Measurements from ENCODE around the gene BLOC1S3. TPM values are rescaled to one million over a fixed set of nuclear protein-coding genes. Genes with fewer than 3 reads are reported as not detected.

BLOC1S3 gene
- total RNA-seq, 1 experiment from 2014 or later = 11.9 TPM

DNA sequence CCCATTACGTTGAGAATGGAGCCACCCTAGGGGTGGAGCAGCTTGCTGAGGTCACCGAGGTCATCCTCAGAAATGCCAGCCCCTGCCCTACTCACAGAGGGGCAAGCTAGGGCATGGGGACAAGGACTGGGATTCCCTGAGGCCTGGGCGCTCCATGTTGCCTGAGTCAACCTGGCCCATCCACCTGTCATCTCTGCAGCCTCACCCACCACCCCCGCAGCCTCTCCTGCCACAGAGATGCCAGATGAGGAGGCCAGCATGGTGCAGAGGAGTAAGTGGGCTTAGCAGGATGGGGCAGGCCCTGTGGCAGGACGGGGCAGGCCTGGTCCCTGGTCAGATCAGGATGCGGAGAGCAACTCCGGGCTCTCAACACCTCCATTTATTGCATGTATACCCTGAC lies 27.3 kb upstream of the BLOC1S3 start:
- H3K27me3 ChIP-seq (ENCODE audit: low read length) = no peaks in the 10 kb centered on the region
- H3K9ac ChIP-seq (ENCODE audit: low read length) = no peak overlapping the region
- CTCF ChIA-PET = interaction anchor here (1.2 kb wide), 1 partner anchor 60 kb away, joined by 10 read pairs; no protein-coding TSS in a partner anchor
- no peaks in the 10 kb centered on the region for H3K36me3 ChIP-seq (ENCODE audit: low read depth, low read length)
- H4K20me1 ChIP-seq (ENCODE audit: low read length) = no peaks in the 10 kb centered on the region
- no peaks in the 10 kb centered on the region for H3K9me2 ChIP-seq (replicated peaks; ENCODE audit: low read length)
- no peak overlapping the region for H3K4me3 ChIP-seq (ENCODE audit: low read length)
- intact Hi-C loops (cut with micrococcal nuclease) = no loop called here
- no peaks in the 10 kb centered on the region for H3K9me3 ChIP-seq (ENCODE audit: low read length)
- H3K4me1 ChIP-seq (ENCODE audit: insufficient read depth, low read length) = peaks cover 9% of the 10 kb centered on the region; the same call in 1 of the 2 replicates
- H3K27ac ChIP-seq (ENCODE audit: low read length) = no peak overlapping the region
- ATAC-seq (peak; percentile 8; the same call in 1 of the 2 replicates), DNase-seq (no peak)
- no peak overlapping the region for H3K4me2 ChIP-seq (ENCODE audit: low read length)
- BruUV-seq (replicated peaks) = no TSS peak
- no peaks in the 10 kb centered on the region for H3F3A ChIP-seq (ENCODE audit: low read length, unreplicated experiment)
- POLR2A ChIA-PET (ENCODE audit: unreplicated experiment) = no interaction called here
- H3K79me2 ChIP-seq (ENCODE audit: low read length) = no peaks in the 10 kb centered on the region
- TF ChIP-seq EZH2phosphoT487 (IDR thresholded peaks at IDR 0.05; ENCODE audit: borderline replicate concordance, low read length) = no peak
- no peak for TF ChIP-seq EZH2 (IDR thresholded peaks at IDR 0.05; ENCODE audit: low read length, unreplicated experiment)
- TF ChIP-seq, protein P1, sequence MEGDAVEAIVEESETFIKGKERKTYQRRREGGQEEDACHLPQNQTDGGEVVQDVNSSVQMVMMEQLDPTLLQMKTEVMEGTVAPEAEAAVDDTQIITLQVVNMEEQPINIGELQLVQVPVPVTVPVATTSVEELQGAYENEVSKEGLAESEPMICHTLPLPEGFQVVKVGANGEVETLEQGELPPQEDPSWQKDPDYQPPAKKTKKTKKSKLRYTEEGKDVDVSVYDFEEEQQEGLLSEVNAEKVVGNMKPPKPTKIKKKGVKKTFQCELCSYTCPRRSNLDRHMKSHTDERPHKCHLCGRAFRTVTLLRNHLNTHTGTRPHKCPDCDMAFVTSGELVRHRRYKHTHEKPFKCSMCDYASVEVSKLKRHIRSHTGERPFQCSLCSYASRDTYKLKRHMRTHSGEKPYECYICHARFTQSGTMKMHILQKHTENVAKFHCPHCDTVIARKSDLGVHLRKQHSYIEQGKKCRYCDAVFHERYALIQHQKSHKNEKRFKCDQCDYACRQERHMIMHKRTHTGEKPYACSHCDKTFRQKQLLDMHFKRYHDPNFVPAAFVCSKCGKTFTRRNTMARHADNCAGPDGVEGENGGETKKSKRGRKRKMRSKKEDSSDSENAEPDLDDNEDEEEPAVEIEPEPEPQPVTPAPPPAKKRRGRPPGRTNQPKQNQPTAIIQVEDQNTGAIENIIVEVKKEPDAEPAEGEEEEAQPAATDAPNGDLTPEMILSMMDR (conservative IDR thresholded peaks at IDR 0.05; ENCODE audit: low read depth, low read length) = no peak
- no peak overlapping the region for H2AFZ ChIP-seq (ENCODE audit: low read length)

DNA sequence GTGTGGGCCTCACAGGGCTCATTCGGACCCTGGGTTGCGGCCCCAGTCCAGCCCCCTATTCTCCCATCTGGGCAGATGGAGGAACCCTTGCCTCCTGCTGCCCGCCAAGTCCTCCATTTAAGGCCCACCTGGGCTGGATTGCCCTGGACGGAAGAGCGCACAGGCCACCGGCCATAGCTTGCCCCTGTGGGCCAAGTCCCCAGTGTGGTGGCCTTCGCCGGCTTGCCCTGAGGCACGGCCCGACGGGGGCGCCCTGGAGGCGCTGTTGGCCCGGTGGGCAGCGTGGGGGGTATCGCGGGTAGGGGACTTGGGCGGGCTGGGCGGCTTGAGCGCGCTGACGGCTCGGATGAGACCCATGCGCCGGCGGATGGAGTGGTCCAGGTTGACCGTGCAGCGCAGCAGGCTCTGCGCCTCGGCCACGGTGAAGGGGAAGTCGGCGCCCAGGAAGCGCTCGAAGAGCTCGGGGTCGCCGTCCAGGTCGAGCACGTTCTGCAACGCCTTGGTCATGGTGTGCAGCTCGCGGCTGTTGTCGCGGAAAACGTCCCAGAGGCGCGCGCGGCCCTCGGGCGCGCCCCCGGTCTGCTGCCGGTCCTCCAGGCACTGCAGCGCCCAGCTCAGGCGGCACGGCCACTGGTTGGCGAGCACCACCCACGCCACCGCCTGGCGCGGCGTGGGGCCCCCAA lies 26.6 kb upstream of the BLOC1S3 start:
- H3K9me3 ChIP-seq (ENCODE audit: low read length) = no peaks in the 10 kb centered on the region
- POLR2A ChIA-PET (ENCODE audit: unreplicated experiment) = no interaction called here
- DNase-seq (no peak), ATAC-seq (no peak)
- no peaks in the 10 kb centered on the region for H3K79me2 ChIP-seq (ENCODE audit: low read length)
- CTCF ChIA-PET = no interaction called here
- H4K20me1 ChIP-seq (ENCODE audit: low read length) = no peaks in the 10 kb centered on the region
- no peaks in the 10 kb centered on the region for H3K27me3 ChIP-seq (ENCODE audit: low read length)
- intact Hi-C loops (cut with micrococcal nuclease) = no loop called here
- no peak overlapping the region for H2AFZ ChIP-seq (ENCODE audit: low read length)
- H3K4me1 ChIP-seq (ENCODE audit: insufficient read depth, low read length) = peaks cover 9% of the 10 kb centered on the region; the same call in 1 of the 2 replicates
- H3K9ac ChIP-seq (ENCODE audit: low read length) = no peak overlapping the region
- TF ChIP-seq EZH2 (IDR thresholded peaks at IDR 0.05; ENCODE audit: low read length, unreplicated experiment) (no peak), EZH2phosphoT487 (IDR thresholded peaks at IDR 0.05; ENCODE audit: borderline replicate concordance, low read length) (no peak)
- H3K9me2 ChIP-seq (replicated peaks; ENCODE audit: low read length) = no peaks in the 10 kb centered on the region
- H3K4me2 ChIP-seq (ENCODE audit: low read length) = no peak overlapping the region
- no peaks in the 10 kb centered on the region for H3K36me3 ChIP-seq (ENCODE audit: low read depth, low read length)
- H3K27ac ChIP-seq (ENCODE audit: low read length) = no peak overlapping the region
- H3F3A ChIP-seq (ENCODE audit: low read length, unreplicated experiment) = no peaks in the 10 kb centered on the region
- no TSS peak for BruUV-seq (replicated peaks)
- no peak overlapping the region for H3K4me3 ChIP-seq (ENCODE audit: low read length)

- ATAC-seq = no peak
- TF ChIP-seq, protein P1 (conservative IDR thresholded peaks at IDR 0.05; ENCODE audit: low read depth, low read length) = no peak
- H3K4me3 ChIP-seq (ENCODE audit: low read length) = no peak overlapping the region
Measured at GRCh38 chr19:45152504-45153338, 25.9 kb upstream of the BLOC1S3 start.

More at GRCh38 chr19:45152504-45153338, 25.9 kb upstream of the BLOC1S3 start:
- Histone ChIP-seq H3K9me2 (replicated peaks; ENCODE audit: low read length) (no peaks in the 10 kb centered on the region), H3K36me3 (ENCODE audit: low read depth, low read length) (no peaks in the 10 kb centered on the region), H3K9me3 (ENCODE audit: low read length) (no peaks in the 10 kb centered on the region), H3K79me2 (ENCODE audit: low read length) (no peaks in the 10 kb centered on the region), H3K4me1 (ENCODE audit: insufficient read depth, low read length) (peaks cover 9% of the 10 kb centered on the region; the same call in 1 of the 2 replicates), H4K20me1 (ENCODE audit: low read length) (no peaks in the 10 kb centered on the region), H3K9ac (ENCODE audit: low read length) (no peak overlapping the region), H3F3A (ENCODE audit: low read length, unreplicated experiment) (no peaks in the 10 kb centered on the region), H3K4me2 (ENCODE audit: low read length) (no peak overlapping the region), H2AFZ (ENCODE audit: low read length) (no peak overlapping the region), H3K27ac (ENCODE audit: low read length) (no peak overlapping the region), H3K27me3 (ENCODE audit: low read length) (no peaks in the 10 kb centered on the region)
- ChIA-PET CTCF (no interaction called here), POLR2A (ENCODE audit: unreplicated experiment) (no interaction called here)
- no TSS peak for BruUV-seq (replicated peaks)
- DNase-seq = no peak
- intact Hi-C loops (cut with micrococcal nuclease) = no loop called here
